K562 (cell line): ENCODE results near the gene TMEM101. TPM values are rescaled to one million over a fixed set of nuclear protein-coding genes. Genes with fewer than 3 reads are reported as not detected.

ENCODE experiments used
- ATAC-seq: fragments of 200-7000 bp; cut with Tn5 transposase; 3 replicates; pipeline ENCODE4 v1.9.1; 2020; ENCODE audit warnings: moderate library complexity
- BruUV-seq: library from RNA; stranded (reverse); fragments of 400-500 nt; replicated peaks from 2 replicates; lab custom pipeline; 2021; lab: Mats Ljungman, UMichigan
- CTCF ChIA-PET: fragments of 300-600 bp; formaldehyde crosslinking; extraction: SDS; loops from one replicate; lab custom pipeline; 2021; ENCODE audit warnings: low intra/inter-chr PET ratio; lab: Yijun Ruan, JAX
- POLR2A ChIA-PET: fragments of 300-600, 350-650 bp; sonication (Branson Sonifier 250); formaldehyde crosslinking; extraction: SDS; loops from one replicate; lab custom pipeline; 2021; ENCODE audit warnings: antibody characterized with exemption, inconsistent platforms; lab: Yijun Ruan, JAX
- DNase-seq, 4 experiments: peaks; one replicate each; pipeline versions ENCODE4 v3.0.0 to v3.0.0-alpha.2; 2011 to 2018; ENCODE audit warnings: low spot score in 3 of 4, mixed read lengths in 3 of 4; ENCODE audit errors: extremely low read depth in 1 of 4
- FAIRE-seq: peaks from 2 replicates; lab custom pipeline; 2011; peaks lifted over from hg19 to GRCh38; lab: Jason Lieb, UNC
- H2AFZ ChIP-seq: 2 replicates; pipeline ENCODE4 v1.6.0; 2011; ENCODE audit warnings: low read depth, low read length, control low read depth, inconsistent platforms
- H3K27ac ChIP-seq: fragments of 200-600 bp; 3 replicates; pipeline ENCODE4 v1.8.0; 2011; ENCODE audit warnings: low read depth, mild to moderate bottlenecking, control low read depth, inconsistent platforms, low read length, moderate library complexity, mixed read lengths; ENCODE audit errors: extremely low read depth
- H3K27me3 ChIP-seq, 2 experiments: fragments of 300-600 bp in 1 of 2; 2 replicates in 1 of 2; 3 replicates in 1 of 2; pipeline versions ENCODE4 v1.6.0 to v1.8.0; 2011; ENCODE audit warnings: inconsistent platforms in 2 of 2, low read length in 2 of 2, mild to moderate bottlenecking in 1 of 2, mixed read lengths in 1 of 2, moderate library complexity in 1 of 2; ENCODE audit not compliant: control insufficient read depth in 2 of 2, insufficient read depth in 2 of 2
- H3K36me3 ChIP-seq: fragments of 300-600 bp; 3 replicates; pipeline ENCODE4 v1.8.0; 2011; ENCODE audit warnings: mild to moderate bottlenecking, low read length, inconsistent platforms; ENCODE audit not compliant: control insufficient read depth, insufficient read depth
- H3K4me1 ChIP-seq, 2 experiments: fragments of 200-600 bp in 1 of 2; replicated peaks in 1 of 2; 2 replicates in 1 of 2; 3 replicates in 1 of 2; pipeline versions ENCODE4 v1.5.1 to v1.8.0; 2011; ENCODE audit warnings: inconsistent platforms in 2 of 2, low read length in 2 of 2, mild to moderate bottlenecking in 1 of 2, mixed read lengths in 1 of 2, moderate library complexity in 1 of 2; ENCODE audit not compliant: control insufficient read depth in 2 of 2, insufficient read depth in 2 of 2
- H3K4me2 ChIP-seq: 2 replicates; pipeline ENCODE4 v1.6.1; 2011; ENCODE audit warnings: low read length, control low read depth, inconsistent platforms, mixed read lengths; ENCODE audit not compliant: insufficient read depth
- H3K4me3 ChIP-seq: fragments of 200-600 bp; sonication (generic), shearing (Covaris generic); 2 replicates; pipeline ENCODE4 v1.5.1; 2016; ENCODE audit warnings: control low read depth, inconsistent platforms
- H3K79me2 ChIP-seq: fragments of 200-600 bp; 3 replicates; pipeline ENCODE4 v1.8.0; 2011; ENCODE audit warnings: low read length, inconsistent platforms; ENCODE audit not compliant: control insufficient read depth, insufficient read depth
- H3K9ac ChIP-seq, 2 experiments: 2 replicates each; pipeline versions ENCODE4 v1.6.0 to v1.6.1; 2011; ENCODE audit warnings: low read depth in 2 of 2, low read length in 2 of 2, control low read depth in 1 of 2, inconsistent platforms in 1 of 2, mild to moderate bottlenecking in 1 of 2, mixed read lengths in 1 of 2; ENCODE audit not compliant: insufficient read depth in 1 of 2
- H3K9me1 ChIP-seq: one replicate; pipeline ENCODE4 v1.6.0; 2011; ENCODE audit warnings: inconsistent platforms, mild to moderate bottlenecking, low read length, moderate library complexity; ENCODE audit not compliant: control insufficient read depth, insufficient read depth
- H3K9me3 ChIP-seq: replicated peaks from 2 replicates; pipeline ENCODE4 v1.5.1; 2011; ENCODE audit warnings: low read depth, low read length, inconsistent platforms; ENCODE audit not compliant: control insufficient read depth, insufficient read depth
- H4K20me1 ChIP-seq: replicated peaks from 2 replicates; pipeline ENCODE4 v1.6.1; 2011; ENCODE audit warnings: low read length, inconsistent platforms, mixed read lengths; ENCODE audit not compliant: control insufficient read depth, insufficient read depth
- ATF6 ChIP-seq: sonication (generic); formaldehyde crosslinking; IDR thresholded peaks from 2 replicates; pipeline ENCODE4 v1.4.0; 2020; ENCODE audit warnings: mild to moderate bottlenecking, missing genetic modification reagents
- CBFA2T2 ChIP-seq: fragments of 450-650 bp; conservative IDR thresholded peaks from 2 replicates; pipeline ENCODE4 v1.6.1; 2017; ENCODE audit warnings: mild to moderate bottlenecking
- CBFA2T3 ChIP-seq: fragments of 450-650 bp; IDR thresholded peaks from 2 replicates; pipeline ENCODE4 v1.6.1; 2017
- EHMT2 ChIP-seq: fragments of 450-650 bp; IDR thresholded peaks from 2 replicates; pipeline ENCODE4 v1.6.1; 2018; ENCODE audit warnings: antibody characterized with exemption
- ILK ChIP-seq: fragments of 450-650 bp; IDR thresholded peaks from 2 replicates; pipeline ENCODE4 v1.6.1; 2016; ENCODE audit warnings: missing genetic modification characterization, low read depth, mild to moderate bottlenecking, missing compliant biosample characterization, moderate library complexity, borderline replicate concordance
- JUN ChIP-seq, 2 experiments: sonication (generic) in 1 of 2; formaldehyde crosslinking in 1 of 2; IDR thresholded peaks; 2 replicates each; pipeline versions ENCODE4 v1.6.1 to v1.8.0; 2012 to 2022; ENCODE audit warnings: borderline replicate concordance in 2 of 2, mild to moderate bottlenecking in 2 of 2, improper control_type of control experiment in 1 of 2, low read depth in 1 of 2, low read length in 1 of 2, missing genetic modification reagents in 1 of 2
- NELFE ChIP-seq: IDR thresholded peaks from 2 replicates; pipeline ENCODE4 v1.6.1; 2011; ENCODE audit warnings: mild to moderate bottlenecking; ENCODE audit not compliant: insufficient read depth, insufficient read length
- NR2C2 ChIP-seq, 2 experiments: fragments of 200-800 bp in 1 of 2; sonication (Bioruptor generic) in 1 of 2; sonication (generic) in 1 of 2; formaldehyde crosslinking in 1 of 2; IDR thresholded peaks; 2 replicates each; pipeline versions ENCODE4 v1.6.1 to v1.8.0; 2016 to 2022; ENCODE audit warnings: mild to moderate bottlenecking in 1 of 2, missing compliant biosample characterization in 1 of 2, missing genetic modification characterization in 1 of 2, missing genetic modification reagents in 1 of 2
- PYGO2 ChIP-seq: fragments of 450-650 bp; IDR thresholded peaks from 2 replicates; pipeline ENCODE4 v1.6.1; 2016; ENCODE audit warnings: mild to moderate bottlenecking, missing genetic modification characterization, moderate library complexity, missing compliant biosample characterization
- SRSF3 ChIP-seq: fragments of 200-400 bp; formaldehyde crosslinking; IDR thresholded peaks from 2 replicates; pipeline ENCODE4 v1.6.1; 2016; ENCODE audit warnings: mild to moderate bottlenecking, low read length, moderate library complexity; ENCODE audit not compliant: insufficient read depth
- TEAD4 ChIP-seq, 2 experiments: sonication (generic) in 1 of 2; formaldehyde crosslinking in 1 of 2; IDR thresholded peaks; 2 replicates each; pipeline versions ENCODE4 v1.6.1 to v1.8.0; 2012 to 2022; ENCODE audit warnings: borderline replicate concordance in 1 of 2, inconsistent platforms in 1 of 2, low read length in 1 of 2, mild to moderate bottlenecking in 1 of 2, missing genetic modification reagents in 1 of 2
- TSC22D4 ChIP-seq: fragments of 450-650 bp; IDR thresholded peaks from 2 replicates; pipeline ENCODE4 v1.6.1; 2016; ENCODE audit warnings: missing genetic modification characterization, missing biosample characterization, control low read depth
- ZNF431 ChIP-seq: sonication (generic); formaldehyde crosslinking; IDR thresholded peaks from 2 replicates; pipeline ENCODE4 v1.8.0; 2022; ENCODE audit warnings: mild to moderate bottlenecking, missing genetic modification reagents
- WGBS: fragments of 100-300 bp; shearing (Covaris generic); methylation state at CpG from one replicate; pipeline ENCODE4 v1.1.6; 2016; ENCODE audit warnings: low coverage, mixed read lengths; ENCODE audit not compliant: insufficient coverage; ENCODE audit errors: missing lambda C conversion rate; 5-methylcytosine and 5-hydroxymethylcytosine counted together
- in situ Hi-C: fragments of 300-500 bp; cut with MboI; formaldehyde crosslinking; loops from 4 replicates; pipeline ENCODE4 v1.15.0; 2018; ENCODE audit warnings: inconsistent platforms, mixed read lengths
- intact Hi-C: fragments of 100-400 bp; cut with micrococcal nuclease; formaldehyde crosslinking; loops from 2 replicates; pipeline ENCODE4 v1.14.2; 2022
- polyA plus RNA-seq, 8 experiments: library from polyadenylated mRNA; depleted of rRNA in 4 of 8; stranded (reverse) in 5 of 8; unstranded in 3 of 8; fragments of >200 nt; fragmentation: Nextera tagmentation in 2 of 8; fragmentation: Illumina TruSeq in 1 of 8; extraction: Ambion mirVana in 2 of 8; extraction: Trizol in 1 of 8; gene quantifications; 2 replicates each; pipeline versions ENCODE4 v1.2.1 to v1.2.3, GENCODE V29; 2011 to 2014; ENCODE audit warnings: inconsistent platforms in 1 of 8, missing spikeins in 1 of 8
- total RNA-seq, 7 experiments: library from RNA; depleted of rRNA in 6 of 7; stranded (reverse); fragments of >200 nt in 6 of 7; fragmentation: Illumina TruSeq in 2 of 7; extraction: Trizol in 2 of 7; gene quantifications; 2 replicates each; pipeline versions ENCODE4 v1.2.1 to v1.2.3, GENCODE V29; 2011 to 2021; ENCODE audit warnings: low replicate concordance in 1 of 7
- TF ChIP-seq, protein P1 (sequence below): IDR thresholded peaks from 2 replicates; pipeline ENCODE4 v1.6.1; 2011; ENCODE audit not compliant: insufficient read length; ENCODE audit errors: extremely low read depth

TMEM101 gene
- total and polyA plus RNA-seq, 9 of the 15 experiments (the other 6 are each of a cell fraction or from before 2014, with no cell fraction given), result 21.2 to 110 (median 37.8) TPM

GRCh38 chr17:43974382-43975266 lies 40.1 kb downstream of the TMEM101 start:
- Histone ChIP-seq H3K27ac (no peak overlapping the region), H4K20me1 (no peaks in the 10 kb centered on the region), H3K36me3 (no peaks in the 10 kb centered on the region), H3K4me1 (no peaks in the 10 kb centered on the region), H2AFZ (no peak overlapping the region), H3K9me3 (no peaks in the 10 kb centered on the region; the same call in 1 of the 2 replicates), H3K4me3 (no peak overlapping the region), H3K27me3 (peaks cover 18 to 50% of the 10 kb centered on the region in 2 experiments), H3K79me2 (no peaks in the 10 kb centered on the region), H3K4me2 (no peak overlapping the region), H3K9ac (no peak overlapping the region), H3K9me1 (no peaks in the 10 kb centered on the region)
- BruUV-seq, result no TSS peak
- TF ChIP-seq TSC22D4 (tag) (no peak), JUN (IDR thresholded peaks at IDR 0.05; ENCODE audit: borderline replicate concordance, low read depth, low read length) (no peak), JUN (CRISPR knock-in tag; IDR thresholded peaks at IDR 0.05; ENCODE audit: borderline replicate concordance) (no peak), ATF6 (CRISPR knock-in tag) (no peak), NELFE (no peak), SRSF3 (no peak), ILK (tag) (no peak), EHMT2 (no peak), PYGO2 (tag) (no peak), ZNF431 (no peak), CBFA2T2 (no peak), TEAD4 (IDR thresholded peaks at IDR 0.05; ENCODE audit: low read length) (no peak), TEAD4 (CRISPR knock-in tag; IDR thresholded peaks at IDR 0.05; ENCODE audit: borderline replicate concordance) (no peak), CBFA2T3 (no peak), NR2C2 (CRISPR knock-in tag; IDR thresholded peaks at IDR 0.05) (no peak), NR2C2 (tag; IDR thresholded peaks at IDR 0.05) (no peak)
- TF ChIP-seq, protein P1, sequence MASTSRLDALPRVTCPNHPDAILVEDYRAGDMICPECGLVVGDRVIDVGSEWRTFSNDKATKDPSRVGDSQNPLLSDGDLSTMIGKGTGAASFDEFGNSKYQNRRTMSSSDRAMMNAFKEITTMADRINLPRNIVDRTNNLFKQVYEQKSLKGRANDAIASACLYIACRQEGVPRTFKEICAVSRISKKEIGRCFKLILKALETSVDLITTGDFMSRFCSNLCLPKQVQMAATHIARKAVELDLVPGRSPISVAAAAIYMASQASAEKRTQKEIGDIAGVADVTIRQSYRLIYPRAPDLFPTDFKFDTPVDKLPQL, result no peak
- no peak for FAIRE-seq
- intact Hi-C loops, result no loop called here
- in situ Hi-C loops, result no loop called here
- no peak for ATAC-seq
- POLR2A ChIA-PET, result interaction anchor here (0.5 to 1.2 kb wide), 5 partner anchors 11 to 141 kb away, joined by 3 to 4 read pairs (median 3); no protein-coding TSS in a partner anchor
- 5% methylated on average over 14 of the region's 14 CpGs for WGBS
- CTCF ChIA-PET, result no interaction called here
- no peak for DNase-seq
